AG04450 (cell line): Measurements from ENCODE around the gene AK2. TPM values are rescaled to one million over a fixed set of nuclear protein-coding genes. Genes with fewer than 3 reads are reported as not detected.

ENCODE experiments used
- CTCF ChIA-PET: fragments of 300-600, 350-600 bp; formaldehyde crosslinking; extraction: SDS; loops from one replicate; lab custom pipeline; 2022; ENCODE audit warnings: antibody characterized with exemption, inconsistent platforms; lab: Charles Lee
- POLR2A ChIA-PET: fragments of 350-600 bp; formaldehyde crosslinking; extraction: SDS; loops from one replicate; lab custom pipeline; 2021; ENCODE audit warnings: antibody characterized with exemption, inconsistent platforms; lab: Yijun Ruan, JAX
- DNase-seq: peaks from one replicate; pipeline ENCODE4 v3.0.0-alpha.2; 2011; ENCODE audit warnings: low read depth, low spot score
- H3K27ac ChIP-seq: one replicate; pipeline ENCODE4 v1.5.1; 2012; ENCODE audit warnings: low read depth, low read length, control low read depth
- H3K27me3 ChIP-seq: one replicate; pipeline ENCODE4 v1.6.0; 2012; ENCODE audit warnings: low read length; ENCODE audit not compliant: control insufficient read depth, insufficient read depth
- H3K4me3 ChIP-seq: 2 replicates; pipeline ENCODE4 v1.5.1; 2011; ENCODE audit warnings: mild to moderate bottlenecking, low read depth, low read length, control low read depth
- H3K9me3 ChIP-seq: 2 replicates; pipeline ENCODE4 v1.5.1; 2012; ENCODE audit warnings: low read length; ENCODE audit not compliant: control insufficient read depth, insufficient read depth
- polyA plus RNA-seq: library from polyadenylated mRNA; depleted of rRNA; stranded (reverse); fragments of >200 nt; gene quantifications from 2 replicates; pipeline ENCODE4 v1.2.3, GENCODE V29; 2011
- TF ChIP-seq, protein P1 (sequence below): IDR thresholded peaks from 2 replicates; pipeline ENCODE4 v1.5.1; 2011; ENCODE audit warnings: low read depth, low read length, control low read depth, inconsistent platforms

The AK2 gene
- polyA plus RNA-seq, 1 experiment, result 129 TPM

DNA sequence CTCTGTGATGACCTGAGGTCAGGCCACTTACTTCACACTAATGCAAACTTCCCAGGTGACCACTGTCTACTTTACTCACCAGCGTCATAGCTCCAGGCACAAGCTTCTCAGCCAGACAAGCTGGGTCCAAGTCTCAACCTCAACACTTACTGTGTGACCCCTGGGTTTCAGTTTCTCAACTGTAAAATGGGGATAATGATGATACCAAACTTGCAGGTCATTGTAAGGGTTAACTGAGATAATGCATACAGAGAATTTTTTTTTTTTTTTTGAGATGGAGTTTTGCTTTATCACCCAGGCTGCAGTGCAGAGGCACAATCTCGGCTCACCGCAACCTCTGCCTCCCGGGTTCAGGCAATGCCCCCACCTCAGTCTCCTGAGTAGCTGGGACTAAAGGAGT is 34.7 kb downstream of the AK2 start:
- no peak for DNase-seq
- Histone ChIP-seq H3K27ac (no peak overlapping the region), H3K4me3 (no peak overlapping the region), H3K9me3 (no peaks in the 10 kb centered on the region), H3K27me3 (no peaks in the 10 kb centered on the region)
- TF ChIP-seq, protein P1, sequence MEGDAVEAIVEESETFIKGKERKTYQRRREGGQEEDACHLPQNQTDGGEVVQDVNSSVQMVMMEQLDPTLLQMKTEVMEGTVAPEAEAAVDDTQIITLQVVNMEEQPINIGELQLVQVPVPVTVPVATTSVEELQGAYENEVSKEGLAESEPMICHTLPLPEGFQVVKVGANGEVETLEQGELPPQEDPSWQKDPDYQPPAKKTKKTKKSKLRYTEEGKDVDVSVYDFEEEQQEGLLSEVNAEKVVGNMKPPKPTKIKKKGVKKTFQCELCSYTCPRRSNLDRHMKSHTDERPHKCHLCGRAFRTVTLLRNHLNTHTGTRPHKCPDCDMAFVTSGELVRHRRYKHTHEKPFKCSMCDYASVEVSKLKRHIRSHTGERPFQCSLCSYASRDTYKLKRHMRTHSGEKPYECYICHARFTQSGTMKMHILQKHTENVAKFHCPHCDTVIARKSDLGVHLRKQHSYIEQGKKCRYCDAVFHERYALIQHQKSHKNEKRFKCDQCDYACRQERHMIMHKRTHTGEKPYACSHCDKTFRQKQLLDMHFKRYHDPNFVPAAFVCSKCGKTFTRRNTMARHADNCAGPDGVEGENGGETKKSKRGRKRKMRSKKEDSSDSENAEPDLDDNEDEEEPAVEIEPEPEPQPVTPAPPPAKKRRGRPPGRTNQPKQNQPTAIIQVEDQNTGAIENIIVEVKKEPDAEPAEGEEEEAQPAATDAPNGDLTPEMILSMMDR, result no peak
- CTCF ChIA-PET, result interaction anchor here (1.1 kb wide), 1 partner anchor 10 kb away, joined by 4 read pairs; no protein-coding TSS in a partner anchor
- POLR2A ChIA-PET, result no interaction called here

DNA sequence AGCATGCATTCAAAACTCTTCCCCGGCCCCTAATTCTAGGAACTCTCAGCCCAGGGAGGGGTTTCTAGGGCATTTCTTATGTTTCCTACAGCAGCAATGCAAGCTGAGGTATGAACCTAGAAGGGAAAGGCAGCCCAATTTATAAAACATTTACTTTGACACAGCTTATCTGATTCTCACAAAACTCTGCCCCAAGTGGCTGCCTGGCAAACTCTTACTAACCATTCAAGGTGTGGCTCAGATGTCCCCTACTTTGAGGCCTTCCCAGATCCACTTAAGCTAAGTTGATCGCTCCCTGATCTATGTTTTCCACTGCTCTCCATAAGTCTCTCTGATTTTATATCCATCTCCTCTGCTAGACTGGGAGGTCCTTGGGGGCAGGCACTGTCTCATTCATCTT is 35.4 kb downstream of the AK2 start:
- POLR2A ChIA-PET, result no interaction called here
- H3K27me3 ChIP-seq, result no peaks in the 10 kb centered on the region
- no peaks in the 10 kb centered on the region for H3K9me3 ChIP-seq
- H3K4me3 ChIP-seq, result no peak overlapping the region
- DNase-seq, result no peak
- CTCF ChIA-PET, result interaction anchor here (1.1 kb wide), 1 partner anchor 9 kb away, joined by 4 read pairs; no protein-coding TSS in a partner anchor
- no peak overlapping the region for H3K27ac ChIP-seq
- TF ChIP-seq, protein P1, result no peak

GRCh38 chr1:33000427-33001026 is 36.2 kb downstream of the AK2 start:
- ChIA-PET CTCF (interaction anchor here (1.1 kb wide), 1 partner anchor 8 kb away, joined by 4 read pairs; no protein-coding TSS in a partner anchor), POLR2A (no interaction called here)
- TF ChIP-seq, protein P1, result no peak
- no peak overlapping the region for H3K4me3 ChIP-seq
- no peak overlapping the region for H3K27ac ChIP-seq
- DNase-seq, result no peak
- H3K9me3 ChIP-seq, result no peaks in the 10 kb centered on the region
- no peaks in the 10 kb centered on the region for H3K27me3 ChIP-seq

DNA sequence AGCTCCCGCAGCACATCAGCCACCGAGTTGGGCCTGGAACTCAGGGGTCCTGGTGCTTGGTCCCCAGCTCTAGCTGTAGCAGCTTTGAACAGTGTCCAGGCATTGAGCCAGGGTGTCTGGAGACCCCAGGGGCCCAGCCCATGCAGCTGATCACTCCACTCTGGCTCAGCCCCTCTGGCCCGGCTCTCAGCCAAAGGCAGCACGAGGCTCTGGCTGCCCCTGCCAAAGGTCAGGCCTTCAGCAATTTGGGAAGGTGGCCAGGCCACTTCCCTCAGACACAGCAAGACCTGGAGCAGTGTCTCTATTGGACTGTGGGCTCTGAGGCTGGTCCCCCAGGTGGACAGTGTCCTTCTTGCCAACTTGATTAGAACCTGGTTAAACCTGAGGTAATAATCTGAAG is 37.7 kb downstream of the AK2 start:
- TF ChIP-seq, protein P1, result no peak
- ChIA-PET CTCF (interaction anchor here (0.6 kb wide), 1 partner anchor 122 kb away, joined by 5 read pairs; no protein-coding TSS in a partner anchor), POLR2A (no interaction called here)
- no peaks in the 10 kb centered on the region for H3K9me3 ChIP-seq
- no peak overlapping the region for H3K4me3 ChIP-seq
- no peaks in the 10 kb centered on the region for H3K27me3 ChIP-seq
- H3K27ac ChIP-seq, result no peak overlapping the region
- DNase-seq, result no peak

GRCh38 chr1:32998064-32998463 is 38.6 kb downstream of the AK2 start:
- DNase-seq, result no peak
- Histone ChIP-seq H3K9me3 (no peaks in the 10 kb centered on the region), H3K4me3 (no peak overlapping the region), H3K27ac (peak overlapping the region; percentile 74), H3K27me3 (no peaks in the 10 kb centered on the region)
- ChIA-PET CTCF (interaction anchor here (0.9 to 3.0 kb wide), 2 partner anchors 9 to 65 kb away, joined by 4 to 14 read pairs; no protein-coding TSS in a partner anchor), POLR2A (no interaction called here)
- TF ChIP-seq, protein P1, result no peak
